Large intestine (tissue), 3 donors: ENCODE measurements around the gene CACNA1G. TPM values are rescaled to one million over a fixed set of nuclear protein-coding genes. Genes with fewer than 3 reads are reported as not detected.

ENCODE experiments used
- DNase-seq, 2 donors: peaks; one replicate each; pipeline versions ENCODE4 v3.0.0 to v3.0.0-alpha.2; 2013
- H3K27ac ChIP-seq: one replicate; pipeline ENCODE4 v1.5.1; 2013; ENCODE audit warnings: low read length
- H3K27me3 ChIP-seq: 2 replicates; pipeline ENCODE4 v1.6.1; 2013; ENCODE audit warnings: low read length; ENCODE audit not compliant: control insufficient read depth, insufficient read depth
- H3K36me3 ChIP-seq: 2 replicates; pipeline ENCODE4 v1.6.1; 2013; ENCODE audit warnings: low read length; ENCODE audit not compliant: control insufficient read depth, insufficient read depth
- H3K4me1 ChIP-seq: one replicate; pipeline ENCODE4 v1.6.1; 2013; ENCODE audit warnings: low read length; ENCODE audit not compliant: control insufficient read depth, insufficient read depth
- H3K4me3 ChIP-seq: one replicate; pipeline ENCODE4 v1.5.1; 2013; ENCODE audit warnings: low read length
- H3K9me3 ChIP-seq: one replicate; pipeline ENCODE4 v1.6.1; 2013; ENCODE audit warnings: mild to moderate bottlenecking, low read depth, low read length, moderate library complexity; ENCODE audit not compliant: control insufficient read depth
- WGBS: methylation state at CpG from one replicate; pipeline ENCODE4 v1.1.5; 2013; ENCODE audit warnings: low lambda C conversion rate; ENCODE audit not compliant: insufficient coverage; 5-methylcytosine and 5-hydroxymethylcytosine counted together
- polyA plus RNA-seq: library from polyadenylated mRNA; unstranded; fragments of 120-200 nt; gene quantifications from one replicate; pipeline ENCODE4 v1.2.1, GENCODE V29; 2013

CACNA1G gene
- polyA plus RNA-seq, 1 donor: 1.7 TPM

- WGBS: no CpG with 5 or more reads among the region's 2 CpGs
- peaks cover 50% of the 10 kb centered on the region for H3K27me3 ChIP-seq
Observed at GRCh38 chr17:50566886-50567285, 6.4 kb downstream of the CACNA1G start.

GRCh38 chr17:50568659-50569058, 8.1 kb downstream of the CACNA1G start:
- no peak overlapping the region for H3K27ac ChIP-seq
- H3K9me3 ChIP-seq: no peaks in the 10 kb centered on the region
- no peak for DNase-seq
- H3K4me1 ChIP-seq: peaks cover 7% of the 10 kb centered on the region
- WGBS: no CpG with 5 or more reads among the region's 12 CpGs
- no peaks in the 10 kb centered on the region for H3K36me3 ChIP-seq
- no peak overlapping the region for H3K4me3 ChIP-seq
- H3K27me3 ChIP-seq: peaks cover 33% of the 10 kb centered on the region

More at GRCh38 chr17:50566886-50567285, 6.4 kb downstream of the CACNA1G start:
- peaks cover 11% of the 10 kb centered on the region for H3K4me1 ChIP-seq
- no peaks in the 10 kb centered on the region for H3K36me3 ChIP-seq
- H3K4me3 ChIP-seq: no peak overlapping the region
- H3K27ac ChIP-seq: no peak overlapping the region
- H3K9me3 ChIP-seq: no peaks in the 10 kb centered on the region
- DNase-seq: no peak

GRCh38 chr17:50569592-50569991, 9.1 kb downstream of the CACNA1G start:
- H3K36me3 ChIP-seq: no peaks in the 10 kb centered on the region
- no peak for DNase-seq
- no peak overlapping the region for H3K27ac ChIP-seq
- peaks cover 7% of the 10 kb centered on the region for H3K4me1 ChIP-seq
- no CpG with 5 or more reads among the region's 7 CpGs for WGBS
- H3K9me3 ChIP-seq: no peaks in the 10 kb centered on the region
- H3K4me3 ChIP-seq: no peak overlapping the region
- peaks cover 26% of the 10 kb centered on the region for H3K27me3 ChIP-seq

GRCh38 chr17:50570032-50570431, 9.5 kb downstream of the CACNA1G start:
- Histone ChIP-seq H3K4me3 (no peak overlapping the region), H3K9me3 (no peaks in the 10 kb centered on the region), H3K27me3 (peaks cover 21% of the 10 kb centered on the region), H3K36me3 (no peaks in the 10 kb centered on the region), H3K4me1 (peaks cover 7% of the 10 kb centered on the region), H3K27ac (no peak overlapping the region)
- DNase-seq: no peak
- no CpG with 5 or more reads among the region's 8 CpGs for WGBS

- H3K36me3 ChIP-seq: no peaks in the 10 kb centered on the region
- peaks cover under 1% of the 10 kb centered on the region for H3K9me3 ChIP-seq
- no peak for DNase-seq
- H3K27me3 ChIP-seq: peaks cover 16% of the 10 kb centered on the region
- H3K27ac ChIP-seq: no peak overlapping the region
- no peak overlapping the region for H3K4me3 ChIP-seq
- WGBS: no CpG with 5 or more reads among the region's 7 CpGs
- H3K4me1 ChIP-seq: peaks cover 4% of the 10 kb centered on the region
Observed at GRCh38 chr17:50570528-50570927, 10.0 kb downstream of the CACNA1G start.

- peaks cover 5% of the 10 kb centered on the region for H3K27me3 ChIP-seq
- no CpG with 5 or more reads among the region's 19 CpGs for WGBS
- H3K4me3 ChIP-seq: no peak overlapping the region
Observed at GRCh38 chr17:50571681-50572080, 11.2 kb downstream of the CACNA1G start.

GRCh38 chr17:50572541-50572940, 12.0 kb downstream of the CACNA1G start:
- no CpG with 5 or more reads among the region's 20 CpGs for WGBS
- no peak for DNase-seq
- H3K27me3 ChIP-seq: no peaks in the 10 kb centered on the region

More at GRCh38 chr17:50571681-50572080, 11.2 kb downstream of the CACNA1G start:
- Histone ChIP-seq H3K27ac (no peak overlapping the region), H3K36me3 (no peaks in the 10 kb centered on the region), H3K4me1 (no peaks in the 10 kb centered on the region), H3K9me3 (peaks cover 3% of the 10 kb centered on the region)
- DNase-seq: no peak

GRCh38 chr17:50573866-50574611, 13.5 kb downstream of the CACNA1G start:
- Histone ChIP-seq H3K36me3 (no peaks in the 10 kb centered on the region), H3K27ac (no peak overlapping the region)

More at GRCh38 chr17:50572541-50572940, 12.0 kb downstream of the CACNA1G start:
- H3K36me3 ChIP-seq: no peaks in the 10 kb centered on the region
- H3K4me3 ChIP-seq: no peak overlapping the region
- no peak overlapping the region for H3K27ac ChIP-seq
- peaks cover 3% of the 10 kb centered on the region for H3K9me3 ChIP-seq
- H3K4me1 ChIP-seq: no peaks in the 10 kb centered on the region

GRCh38 chr17:50575581-50576210, 15.2 kb downstream of the CACNA1G start:
- DNase-seq: no peak
- no CpG with 5 or more reads among the region's 33 CpGs for WGBS
- no peak overlapping the region for H3K27ac ChIP-seq
- H3K9me3 ChIP-seq: peaks cover 3% of the 10 kb centered on the region
- H3K4me1 ChIP-seq: no peaks in the 10 kb centered on the region
- no peak overlapping the region for H3K4me3 ChIP-seq
- H3K27me3 ChIP-seq: peaks cover 6% of the 10 kb centered on the region
- H3K36me3 ChIP-seq: no peaks in the 10 kb centered on the region

More at GRCh38 chr17:50573866-50574611, 13.5 kb downstream of the CACNA1G start:
- Histone ChIP-seq H3K9me3 (peaks cover 3% of the 10 kb centered on the region), H3K4me3 (no peak overlapping the region), H3K27me3 (no peaks in the 10 kb centered on the region), H3K4me1 (no peaks in the 10 kb centered on the region)
- no CpG with 5 or more reads among the region's 12 CpGs for WGBS
- DNase-seq: no peak

- H3K36me3 ChIP-seq: no peaks in the 10 kb centered on the region
- no CpG with 5 or more reads among the region's 13 CpGs for WGBS
Observed at GRCh38 chr17:50576864-50577263, 16.3 kb downstream of the CACNA1G start.

More at GRCh38 chr17:50576864-50577263, 16.3 kb downstream of the CACNA1G start:
- Histone ChIP-seq H3K9me3 (peaks cover 3% of the 10 kb centered on the region), H3K4me1 (no peaks in the 10 kb centered on the region), H3K27ac (no peak overlapping the region), H3K4me3 (no peak overlapping the region), H3K27me3 (peaks cover 6% of the 10 kb centered on the region)
- no peak for DNase-seq
